Urinary bladder (tissue), 4 donors: ENCODE measurements around the gene AURKB. TPM values are rescaled to one million over a fixed set of nuclear protein-coding genes. Genes with fewer than 3 reads are reported as not detected.

Source experiments
- DNase-seq: peaks from one replicate; pipeline ENCODE4 v3.0.0-alpha.2; 2015; ENCODE audit errors: extremely low spot score
- H3K27ac ChIP-seq: one replicate; pipeline ENCODE4 v1.5.1; 2013; ENCODE audit warnings: low read depth, mild to moderate bottlenecking, moderate library complexity
- H3K36me3 ChIP-seq: one replicate; pipeline ENCODE4 v1.6.1; 2013; ENCODE audit warnings: mild to moderate bottlenecking, moderate library complexity; ENCODE audit not compliant: insufficient read depth
- H3K4me1 ChIP-seq: one replicate; pipeline ENCODE4 v1.6.1; 2013; ENCODE audit warnings: mild to moderate bottlenecking, moderate library complexity; ENCODE audit not compliant: insufficient read depth
- H3K4me3 ChIP-seq: one replicate; pipeline ENCODE4 v1.5.1; 2013; ENCODE audit warnings: low read depth, low read length
- WGBS: extraction: QIAGEN DNeasy Blood & Tissue Kit; methylation state at CpG from one replicate; pipeline ENCODE4 v1.1.7; 2013; 5-methylcytosine and 5-hydroxymethylcytosine counted together
- polyA plus RNA-seq: library from polyadenylated mRNA; stranded (reverse); fragments of 200-250 nt; gene quantifications from one replicate; pipeline ENCODE4 v1.2.3, GENCODE V29; 2013
- total RNA-seq: library from RNA; depleted of rRNA; stranded (reverse); fragments of >200 nt; gene quantifications from one replicate; pipeline ENCODE4 v1.2.3, GENCODE V29; 2014
- donor health status: healthy with polysubstance abuse.
- donor health status: healthy.

Gene AURKB
- total and polyA plus RNA-seq, 2 donors, result 0.66 to 9.3 TPM

DNA sequence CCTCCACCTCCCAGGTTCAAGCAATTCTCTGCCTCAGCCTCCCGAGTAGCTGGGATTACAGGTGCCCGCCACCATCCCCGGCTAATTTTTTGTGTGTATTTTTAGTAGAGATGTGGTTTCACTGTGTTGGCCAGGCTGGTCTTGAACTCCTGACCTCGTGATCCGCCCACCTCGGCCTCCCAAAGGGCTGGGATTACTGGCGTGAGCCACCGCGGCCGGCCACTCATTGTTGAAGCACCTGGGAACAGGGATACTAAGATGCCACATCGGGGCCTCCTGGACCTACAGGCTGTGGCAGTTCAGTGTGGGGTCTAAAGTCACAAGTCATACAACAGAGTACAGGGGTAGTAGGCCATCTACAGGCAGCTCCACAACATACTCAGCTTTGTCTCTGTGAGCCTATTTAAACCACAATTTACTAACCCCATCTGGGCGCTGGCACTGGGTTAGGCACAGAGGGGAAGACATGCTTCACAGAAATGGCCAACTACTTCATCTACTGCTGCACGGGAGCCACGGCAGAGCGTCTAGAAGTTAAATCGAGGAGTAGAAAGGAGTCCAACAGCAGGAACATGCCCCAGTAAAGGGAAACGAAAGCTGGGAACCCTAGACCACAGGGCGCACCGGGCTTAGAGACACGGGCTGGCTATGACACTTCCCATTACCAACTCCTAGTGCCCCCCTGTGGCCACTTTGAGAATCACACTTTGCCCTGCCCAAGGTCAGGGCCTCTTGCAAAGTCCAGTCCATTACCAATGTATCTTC is 51.9 kb downstream of the AURKB start:
- Histone ChIP-seq H3K36me3 (peaks cover 7% of the 10 kb centered on the region), H3K4me1 (no peaks in the 10 kb centered on the region), H3K27ac (peak overlapping the region; percentile 65), H3K4me3 (no peak overlapping the region)
- 47% methylated on average over 20 of the region's 20 CpGs for WGBS
- DNase-seq, result no peak

DNA sequence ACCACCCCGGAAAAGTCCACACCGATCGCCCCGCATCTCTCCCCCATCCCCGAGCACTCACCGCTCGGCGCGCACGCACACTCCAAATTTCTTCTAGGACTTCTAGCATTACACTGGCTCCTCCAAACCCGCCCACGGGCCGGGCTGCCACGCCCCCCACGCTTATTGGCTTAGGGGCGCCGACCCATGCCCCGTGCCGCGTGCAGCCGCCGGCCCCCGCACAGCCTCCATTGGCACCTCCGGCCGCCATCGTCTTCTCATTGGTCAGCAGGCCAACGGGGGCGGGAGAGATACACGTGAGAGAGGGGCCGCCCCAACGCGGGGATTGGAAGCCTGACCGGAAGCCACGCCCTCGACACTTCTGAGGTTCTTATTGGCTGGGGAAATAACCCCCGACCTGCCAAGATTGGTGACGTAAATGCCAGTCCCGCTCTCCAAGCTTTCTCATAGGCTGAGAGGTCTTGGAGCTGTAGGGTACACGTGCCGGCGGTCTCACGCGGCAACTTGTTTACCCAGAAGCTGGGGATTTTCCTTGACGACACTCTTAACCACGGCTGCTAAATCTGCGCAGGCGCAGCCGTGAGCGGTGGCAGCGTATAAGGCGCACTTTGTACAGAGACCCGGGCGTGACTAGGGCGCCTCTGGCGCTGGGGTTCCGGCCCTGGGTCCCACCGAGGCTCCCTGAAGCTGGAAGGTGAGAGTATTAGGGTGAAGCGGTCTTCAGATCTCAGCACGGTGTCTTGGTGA is 54.0 kb downstream of the AURKB start:
- DNase-seq, result peak; percentile 100
- Histone ChIP-seq H3K27ac (peak overlapping the region; percentile 98), H3K36me3 (peaks cover 10% of the 10 kb centered on the region), H3K4me3 (peak overlapping the region; percentile 79), H3K4me1 (no peaks in the 10 kb centered on the region)
- WGBS, result under 1% methylated on average over 59 of the region's 59 CpGs

DNA sequence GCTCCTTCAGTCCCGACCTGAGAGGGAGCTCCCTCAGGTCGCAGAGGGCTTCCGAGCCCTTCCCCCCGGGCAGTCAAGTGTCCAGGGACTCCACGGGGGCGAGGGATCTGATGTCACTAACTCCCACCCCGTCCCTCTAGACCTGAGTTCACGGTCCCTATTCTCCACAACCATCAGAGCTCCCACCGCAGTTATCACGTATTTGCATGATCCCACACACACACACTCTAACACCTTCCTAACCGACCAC is 54.5 kb downstream of the AURKB start:
- peak overlapping the region; percentile 98 for H3K27ac ChIP-seq
- H3K4me3 ChIP-seq, result peak overlapping the region; percentile 79
- under 1% methylated on average over 11 of the region's 11 CpGs for WGBS
- peaks cover 9% of the 10 kb centered on the region for H3K36me3 ChIP-seq
- H3K4me1 ChIP-seq, result no peaks in the 10 kb centered on the region
- no peak for DNase-seq

DNA sequence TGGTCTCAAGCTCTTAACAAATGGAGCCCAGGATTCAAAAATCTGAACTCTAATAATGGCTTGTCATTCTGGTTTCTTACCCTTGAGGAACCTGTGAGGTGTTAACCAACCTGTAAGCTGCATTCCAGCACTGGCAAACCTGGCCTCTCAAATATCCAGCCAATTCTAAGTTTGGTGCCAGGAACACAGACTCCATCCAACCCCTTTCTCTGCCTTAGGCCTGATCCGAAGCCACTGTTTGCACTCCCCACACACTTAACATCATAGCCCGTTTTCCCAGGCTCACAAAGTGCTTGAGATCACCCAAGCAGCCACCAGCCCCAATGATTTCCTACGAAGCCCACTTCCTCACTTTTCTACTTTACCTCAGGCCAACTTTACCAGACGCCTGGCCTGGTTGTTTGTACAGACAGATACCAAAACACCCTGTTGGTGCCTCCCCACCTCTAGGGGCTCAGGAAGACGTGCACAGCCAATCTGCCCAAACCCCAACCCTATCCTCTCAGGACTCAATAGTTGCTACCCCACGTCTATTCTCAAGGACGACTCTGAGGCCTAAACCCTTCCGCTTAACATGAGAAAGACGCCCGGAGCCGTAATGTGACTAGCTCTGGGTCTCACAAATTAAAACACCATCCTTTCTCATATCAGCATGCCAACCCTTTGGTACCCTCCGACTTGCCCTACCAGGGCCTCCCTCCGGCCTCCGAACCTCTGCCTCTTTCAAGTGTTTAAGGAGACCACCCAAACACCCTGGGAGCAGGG is 55.0 kb downstream of the AURKB start:
- peak overlapping the region; percentile 79 for H3K4me3 ChIP-seq
- H3K4me1 ChIP-seq, result no peaks in the 10 kb centered on the region
- no peak for DNase-seq
- H3K27ac ChIP-seq, result peak overlapping the region; percentile 98
- WGBS, result 13% methylated on average over 14 of the region's 14 CpGs
- peaks cover 8% of the 10 kb centered on the region for H3K36me3 ChIP-seq

Other genes starting within 250 kb of the AURKB start
- not detected for gene GUCY2D, start 208.0 kb downstream of the AURKB start, total RNA-seq
- not detected for gene GUCY2D, start 208.0 kb downstream of the AURKB start, polyA plus RNA-seq
- not detected for gene ALOX15B, start 171.5 kb downstream of the AURKB start, total RNA-seq
- gene ALOX15B, start 171.5 kb downstream of the AURKB start, polyA plus RNA-seq, result 5.6 TPM
- 0.11 TPM for gene ALOX12B, start 122.9 kb downstream of the AURKB start, total RNA-seq
- not detected for gene ALOX12B, start 122.9 kb downstream of the AURKB start, polyA plus RNA-seq
- gene ALOXE3, start 92.1 kb downstream of the AURKB start, total RNA-seq, result not detected
- not detected for gene ALOXE3, start 92.1 kb downstream of the AURKB start, polyA plus RNA-seq
- not detected for gene HES7, start 86.5 kb downstream of the AURKB start, total RNA-seq
- gene HES7, start 86.5 kb downstream of the AURKB start, polyA plus RNA-seq, result 0.24 TPM
- 29.9 TPM for gene PER1, start 58.2 kb downstream of the AURKB start, total RNA-seq
- gene PER1, start 58.2 kb downstream of the AURKB start, polyA plus RNA-seq, result 183 TPM
- 12.1 TPM for gene VAMP2, start 47.6 kb downstream of the AURKB start, total RNA-seq
- 81.4 TPM for gene VAMP2, start 47.6 kb downstream of the AURKB start, polyA plus RNA-seq
- 40.4 TPM for gene TMEM107, start 34.2 kb downstream of the AURKB start, total RNA-seq
- 21.6 TPM for gene TMEM107, start 34.2 kb downstream of the AURKB start, polyA plus RNA-seq
- 3.6 TPM for gene BORCS6, start 20.4 kb downstream of the AURKB start, total RNA-seq
- 14.9 TPM for gene BORCS6, start 20.4 kb downstream of the AURKB start, polyA plus RNA-seq
- 7.9 TPM for gene CTC1, start 37.5 kb upstream of the AURKB start, total RNA-seq
- 16.1 TPM for gene CTC1, start 37.5 kb upstream of the AURKB start, polyA plus RNA-seq
- 13.6 TPM for gene PFAS, start 38.7 kb upstream of the AURKB start, total RNA-seq
- gene PFAS, start 38.7 kb upstream of the AURKB start, polyA plus RNA-seq, result 13.1 TPM
- gene RANGRF, start 78.1 kb upstream of the AURKB start, total RNA-seq, result 4.3 TPM
- gene RANGRF, start 78.1 kb upstream of the AURKB start, polyA plus RNA-seq, result 49.3 TPM
- 1.2 TPM for gene SLC25A35, start 84.8 kb upstream of the AURKB start, total RNA-seq
- gene SLC25A35, start 84.8 kb upstream of the AURKB start, polyA plus RNA-seq, result 6.0 TPM
- gene ARHGEF15, start 99.7 kb upstream of the AURKB start, total RNA-seq, result 3.7 TPM
- 13.0 TPM for gene ARHGEF15, start 99.7 kb upstream of the AURKB start, polyA plus RNA-seq
- gene ODF4, start 129.3 kb upstream of the AURKB start, total RNA-seq, result not detected
- not detected for gene ODF4, start 129.3 kb upstream of the AURKB start, polyA plus RNA-seq
- gene RPL26, start 172.6 kb upstream of the AURKB start, total RNA-seq, result 3,064 TPM
- gene RPL26, start 172.6 kb upstream of the AURKB start, polyA plus RNA-seq, result 3,805 TPM
- gene RNF222, start 187.3 kb upstream of the AURKB start, total RNA-seq, result not detected
- gene RNF222, start 187.3 kb upstream of the AURKB start, polyA plus RNA-seq, result not detected
- gene NDEL1, start 225.3 kb upstream of the AURKB start, total RNA-seq, result 57.4 TPM
- gene NDEL1, start 225.3 kb upstream of the AURKB start, polyA plus RNA-seq, result 43.9 TPM